NK-92 (cell line): ENCODE data around the gene SIVA1.
A peak's percentile ranks its signal among the peaks of the same experiment; 100 is the strongest.
"Not testable (repeated sequence)": the region's sequence is repeated elsewhere in the genome, so short reads cannot be mapped to it uniquely, and the experiment has no call there.

Experiments
- DNase-seq: peaks from one replicate; lab custom pipeline; 2025; ENCODE audit not compliant: unreplicated experiment; lab: John Stamatoyannopoulos, UW

The SIVA1 gene

GRCh38 chr14:104750753-104751057 is 2.2 kb upstream of the SIVA1 start:
- DNase-seq, result not testable (repeated sequence)

- no peak for DNase-seq
Observed at GRCh38 chr14:104751539-104752422, 1.2 kb upstream of the SIVA1 start.

- DNase-seq, result no peak
Observed at GRCh38 chr14:104752423-104752734, 568 bp upstream of the SIVA1 start.

GRCh38 chr14:104753528-104754212 is 723 bp downstream of the SIVA1 start:
- DNase-seq, result no peak

- no peak for DNase-seq
Observed at GRCh38 chr14:104754213-104754851, 1.4 kb downstream of the SIVA1 start.

GRCh38 chr14:104755621-104756020 is 2.7 kb downstream of the SIVA1 start:
- DNase-seq, result no peak

- DNase-seq, result no peak
Observed at GRCh38 chr14:104756477-104757237, 3.7 kb downstream of the SIVA1 start.

- no peak for DNase-seq
Observed at GRCh38 chr14:104757238-104757585, 4.3 kb downstream of the SIVA1 start.

GRCh38 chr14:104757681-104758392 is 4.9 kb downstream of the SIVA1 start:
- DNase-seq, result no peak

- DNase-seq, result no peak
Observed at GRCh38 chr14:104758981-104759969, 6.3 kb downstream of the SIVA1 start.

GRCh38 chr14:104765517-104765916 is 12.6 kb downstream of the SIVA1 start:
- no peak for DNase-seq

GRCh38 chr14:104766256-104766862 is 13.4 kb downstream of the SIVA1 start:
- no peak for DNase-seq

- no peak for DNase-seq
Observed at GRCh38 chr14:104766863-104767633, 14.1 kb downstream of the SIVA1 start.

GRCh38 chr14:104767634-104767918 is 14.6 kb downstream of the SIVA1 start:
- DNase-seq, result no peak

GRCh38 chr14:104768437-104769323 is 15.7 kb downstream of the SIVA1 start:
- peak; percentile 19 for DNase-seq

- DNase-seq, result no peak
Observed at GRCh38 chr14:104769324-104770071, 16.6 kb downstream of the SIVA1 start.

GRCh38 chr14:104770072-104770579 is 17.2 kb downstream of the SIVA1 start:
- no peak for DNase-seq
